Sigmoid colon (tissue), 7 donors: ENCODE data around the gene CNBP. TPM values are rescaled to one million over a fixed set of nuclear protein-coding genes. Genes with fewer than 3 reads are reported as not detected.

Experiments
- DNase-seq: peaks from one replicate; pipeline ENCODE4 v3.0.0-alpha.2; 2019
- H3K27ac ChIP-seq, 4 donors: fragments of 200-600 bp; sonication (generic); one replicate each; pipeline ENCODE4 v1.5.1; 2016 to 2019; ENCODE audit warnings: mild to moderate bottlenecking in 1 of 4
- H3K27me3 ChIP-seq, 3 donors: fragments of 200-600 bp; sonication (generic); one replicate each; pipeline ENCODE4 v1.5.1; 2019; ENCODE audit warnings: mild to moderate bottlenecking in 1 of 3
- H3K36me3 ChIP-seq, 4 donors: fragments of 200-600 bp; sonication (generic); one replicate each; pipeline ENCODE4 v1.5.1; 2016 to 2019
- H3K4me1 ChIP-seq, 4 donors: fragments of 200-600 bp; sonication (generic); one replicate each; pipeline ENCODE4 v1.5.1; 2017 to 2019
- H3K4me3 ChIP-seq, 4 donors: fragments of 200-600 bp; sonication (generic); one replicate each; pipeline ENCODE4 v1.5.1; 2017 to 2019; ENCODE audit warnings: mild to moderate bottlenecking in 2 of 4, moderate library complexity in 1 of 4
- H3K9me3 ChIP-seq, 4 donors: fragments of 200-600 bp in 3 of 4; sonication (generic) in 3 of 4; one replicate each; pipeline versions ENCODE4 v1.5.1 to v1.6.1; 2013 to 2019
- CTCF ChIP-seq, 4 experiments: fragments of 450-650 bp in 3 of 4; fragments of 200-600 bp in 1 of 4; IDR thresholded peaks; one replicate each; pipeline ENCODE4 v1.5.1; 2016 to 2019; ENCODE audit warnings: antibody characterized with exemption in 4 of 4, mild to moderate bottlenecking in 3 of 4, moderate library complexity in 2 of 4
- EP300 ChIP-seq, 4 donors: sonication (generic); formaldehyde crosslinking; IDR thresholded peaks; one replicate each; pipeline ENCODE4 v1.6.1; 2017; ENCODE audit warnings: antibody characterized with exemption in 4 of 4
- POLR2A ChIP-seq, 2 donors: fragments of 450-650 bp; IDR thresholded peaks; one replicate each; pipeline ENCODE4 v1.6.1; 2016; ENCODE audit warnings: antibody characterized with exemption in 2 of 2, mild to moderate bottlenecking in 2 of 2, moderate library complexity in 2 of 2
- POLR2AphosphoS5 ChIP-seq, 4 donors: sonication (generic); formaldehyde crosslinking; IDR thresholded peaks; one replicate each; pipeline ENCODE4 v1.6.1; 2017; ENCODE audit warnings: antibody characterized with exemption in 4 of 4
- WGBS, 2 donors: extraction: QIAGEN DNeasy Blood & Tissue Kit; methylation state at CpG; one replicate each; pipeline ENCODE4 v1.1.7; 2013; 5-methylcytosine and 5-hydroxymethylcytosine counted together
- intact Hi-C: fragments of 100-400 bp; cut with DNase I; formaldehyde crosslinking; loops from one replicate; pipeline ENCODE4 v1.15.1; 2023
- polyA plus RNA-seq, 3 donors: library from polyadenylated mRNA; stranded (reverse); fragments of 200-250 nt; gene quantifications; one replicate each; pipeline ENCODE4 v1.2.3, GENCODE V29; 2013
- total RNA-seq, 4 donors: library from RNA; depleted of rRNA; stranded (reverse); fragments of >200 nt; gene quantifications; one replicate each; pipeline ENCODE4 v1.1.0, GENCODE V29; 2016
- donor health status: healthy with polysubstance abuse.
- donor health status: Bipolar disorder and iron deficiency.
- donor health status: healthy.

CNBP gene
- total and polyA plus RNA-seq, 7 donors: 251 to 687 (median 398) TPM

- H3K9me3 ChIP-seq: no peaks in the 10 kb centered on the region
- peak; percentile 19 for DNase-seq
- H3K27ac ChIP-seq: peak overlapping the region in 3 of 4 donors; percentile 51 to 67 (median 65)
- no peaks in the 10 kb centered on the region for H3K36me3 ChIP-seq
- TF ChIP-seq POLR2AphosphoS5 (IDR thresholded peaks at IDR 0.05): no peak
- TF ChIP-seq POLR2A (IDR thresholded peaks at IDR 0.05): no peak
- no peak for TF ChIP-seq EP300 (IDR thresholded peaks at IDR 0.05)
- TF ChIP-seq CTCF (IDR thresholded peaks at IDR 0.05): no peak
- intact Hi-C loops: no loop called here
- H3K4me1 ChIP-seq: peaks cover 0 to 33% (median 21%) of the 10 kb centered on the region in 4 donors
- no peaks in the 10 kb centered on the region for H3K27me3 ChIP-seq
- H3K4me3 ChIP-seq: no peak overlapping the region
- WGBS, 2 donors: 81% methylated on average over 1 of the region's 1 CpG
Measured at GRCh38 chr3:129211345-129211744, 27.6 kb upstream of the CNBP start.

DNA sequence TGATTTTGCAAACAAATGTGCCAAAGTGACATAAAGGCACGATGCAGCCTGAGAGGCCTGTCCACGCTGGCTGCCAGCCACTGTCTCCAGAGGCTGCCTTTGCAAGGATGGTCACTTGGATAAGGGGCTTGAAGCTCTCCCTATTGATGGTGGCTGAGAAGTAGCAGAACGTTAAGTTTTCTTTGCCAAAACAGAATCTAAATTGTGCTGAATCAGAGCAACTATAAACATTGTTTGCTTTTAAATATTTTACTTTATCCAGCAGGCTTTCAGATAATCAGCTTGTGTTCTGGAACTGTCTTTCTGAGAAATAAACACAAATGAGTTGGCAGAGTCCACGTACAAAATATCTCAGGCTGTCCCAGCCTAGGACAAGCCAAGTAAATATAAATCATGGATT, 23.8 kb upstream of the CNBP start:
- no peaks in the 10 kb centered on the region for H3K9me3 ChIP-seq
- peak overlapping the region; percentile 16 to 81 (median 70) for H3K27ac ChIP-seq
- H3K36me3 ChIP-seq: no peaks in the 10 kb centered on the region
- intact Hi-C loops: no loop called here
- 59 to 63% methylated on average over 4 of the region's 4 CpGs for WGBS, 2 donors
- peaks cover 0 to 32% (median 20%) of the 10 kb centered on the region in 4 donors for H3K4me1 ChIP-seq
- no peak for DNase-seq
- H3K4me3 ChIP-seq: no peak overlapping the region
- H3K27me3 ChIP-seq: no peaks in the 10 kb centered on the region
- TF ChIP-seq POLR2AphosphoS5 (IDR thresholded peaks at IDR 0.05): peak in 3 of 4 donors; percentile 51 to 68 (median 65)
- no peak for TF ChIP-seq POLR2A (IDR thresholded peaks at IDR 0.05)
- TF ChIP-seq CTCF (IDR thresholded peaks at IDR 0.05): no peak
- TF ChIP-seq EP300 (IDR thresholded peaks at IDR 0.05): peak in 1 of 4 donors; percentile 36

GRCh38 chr3:129205109-129205832, 21.6 kb upstream of the CNBP start:
- H3K27me3 ChIP-seq: no peaks in the 10 kb centered on the region
- H3K27ac ChIP-seq: peak overlapping the region in 2 of 4 donors; percentile 38 to 43
- TF ChIP-seq POLR2AphosphoS5 (IDR thresholded peaks at IDR 0.05): no peak
- no peak for TF ChIP-seq EP300 (IDR thresholded peaks at IDR 0.05)
- no peak for TF ChIP-seq POLR2A (IDR thresholded peaks at IDR 0.05)
- no peak for TF ChIP-seq CTCF (IDR thresholded peaks at IDR 0.05)
- no peaks in the 10 kb centered on the region for H3K9me3 ChIP-seq
- H3K4me1 ChIP-seq: peaks cover 0 to 18% (median 7%) of the 10 kb centered on the region in 4 donors
- no peak overlapping the region for H3K4me3 ChIP-seq
- H3K36me3 ChIP-seq: no peaks in the 10 kb centered on the region
- WGBS, 2 donors: 82 to 87% methylated on average over 8 of the region's 8 CpGs
- DNase-seq: no peak
- intact Hi-C loops: no loop called here

DNA sequence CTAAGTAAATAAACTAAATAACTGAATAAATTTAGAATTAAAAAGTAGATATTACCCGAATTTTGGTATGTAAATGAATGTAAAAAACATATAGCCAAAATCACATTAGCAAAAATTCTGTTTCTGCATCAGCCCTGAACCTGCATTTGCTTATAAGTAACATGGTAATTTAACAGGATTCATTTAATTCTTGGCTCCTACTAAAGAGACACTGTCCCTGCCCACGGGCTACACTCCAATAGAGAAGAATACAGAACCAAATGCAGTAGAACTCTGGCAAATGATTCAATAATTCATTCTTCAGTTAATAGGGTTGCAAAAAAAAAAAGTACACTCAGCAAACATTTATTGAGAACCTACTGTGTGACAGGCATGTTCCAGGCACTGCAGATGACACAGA, 20.8 kb upstream of the CNBP start:
- H3K27me3 ChIP-seq: no peaks in the 10 kb centered on the region
- H3K27ac ChIP-seq: no peak overlapping the region
- DNase-seq: no peak
- no peaks in the 10 kb centered on the region for H3K36me3 ChIP-seq
- H3K9me3 ChIP-seq: no peaks in the 10 kb centered on the region
- peaks cover 0 to 18% (median 7%) of the 10 kb centered on the region in 4 donors for H3K4me1 ChIP-seq
- no peak overlapping the region for H3K4me3 ChIP-seq
- intact Hi-C loops: no loop called here
- TF ChIP-seq POLR2AphosphoS5 (IDR thresholded peaks at IDR 0.05): no peak
- no peak for TF ChIP-seq CTCF (IDR thresholded peaks at IDR 0.05)
- TF ChIP-seq EP300 (IDR thresholded peaks at IDR 0.05): no peak
- TF ChIP-seq POLR2A (IDR thresholded peaks at IDR 0.05): no peak
- WGBS, 2 donors: 83% methylated on average over 2 of the region's 2 CpGs
